Liver (tissue), 9 donors: ENCODE data around the gene IFNLR1. TPM values are rescaled to one million over a fixed set of nuclear protein-coding genes. Genes with fewer than 3 reads are reported as not detected.

Experiments used
- DNase-seq: peaks from one replicate; pipeline ENCODE4 v3.0.0-alpha.2; 2017; ENCODE audit warnings: low spot score
- H3K27ac ChIP-seq, 2 donors: one replicate each; pipeline ENCODE4 v1.7.0; 2013; ENCODE audit warnings: inconsistent platforms in 2 of 2, low read length in 2 of 2, control low read depth in 1 of 2, low read depth in 1 of 2, mild to moderate bottlenecking in 1 of 2
- H3K27me3 ChIP-seq, 4 donors: one replicate each; pipeline versions ENCODE4 v1.6.1 to v1.7.0; 2013; ENCODE audit warnings: low read length in 3 of 4, inconsistent platforms in 1 of 4, mild to moderate bottlenecking in 1 of 4, moderate library complexity in 1 of 4; ENCODE audit not compliant: control insufficient read depth in 4 of 4, insufficient read depth in 4 of 4
- H3K36me3 ChIP-seq, 4 donors: one replicate each; pipeline versions ENCODE4 v1.6.1 to v1.7.0; 2013; ENCODE audit warnings: low read length in 3 of 4, mild to moderate bottlenecking in 3 of 4, low read depth in 1 of 4, moderate library complexity in 1 of 4; ENCODE audit not compliant: control insufficient read depth in 4 of 4, insufficient read depth in 3 of 4
- H3K4me1 ChIP-seq, 4 donors: one replicate each; pipeline versions ENCODE4 v1.6.1 to v1.7.0; 2013; ENCODE audit warnings: low read length in 3 of 4, mild to moderate bottlenecking in 3 of 4, moderate library complexity in 1 of 4; ENCODE audit not compliant: control insufficient read depth in 4 of 4, insufficient read depth in 4 of 4
- H3K4me3 ChIP-seq, 3 donors: one replicate each; pipeline versions ENCODE4 v1.6.1 to v1.7.0; 2013; ENCODE audit warnings: low read length in 3 of 3, control low read depth in 1 of 3, low read depth in 1 of 3, mild to moderate bottlenecking in 1 of 3
- H3K9ac ChIP-seq, 2 donors: one replicate each; pipeline ENCODE4 v1.7.0; 2013; ENCODE audit warnings: low read length in 2 of 2, mild to moderate bottlenecking in 2 of 2, moderate library complexity in 2 of 2, control low read depth in 1 of 2, low read depth in 1 of 2
- H3K9me3 ChIP-seq, 4 donors: one replicate each; pipeline versions ENCODE4 v1.6.1 to v1.7.0; 2013; ENCODE audit warnings: low read length in 3 of 4; ENCODE audit not compliant: control insufficient read depth in 4 of 4
- EGR1 ChIP-seq, 2 donors: IDR thresholded peaks; 2 replicates each; pipeline ENCODE4 v1.6.1; 2016 to 2018; ENCODE audit warnings: antibody characterized with exemption in 2 of 2, low read depth in 2 of 2
- FOXA1 ChIP-seq: IDR thresholded peaks from 2 replicates; pipeline ENCODE4 v1.6.1; 2016; ENCODE audit warnings: antibody characterized with exemption
- FOXA2 ChIP-seq: IDR thresholded peaks from 2 replicates; pipeline ENCODE4 v1.6.1; 2016; ENCODE audit warnings: antibody characterized with exemption
- GABPA ChIP-seq, 2 donors: IDR thresholded peaks in 1 of 2; conservative IDR thresholded peaks in 1 of 2; 2 replicates each; pipeline ENCODE4 v1.6.1; 2016; ENCODE audit warnings: antibody characterized with exemption in 2 of 2, mild to moderate bottlenecking in 1 of 2, moderate library complexity in 1 of 2
- HNF4A ChIP-seq, 2 donors: conservative IDR thresholded peaks; 2 replicates each; pipeline ENCODE4 v1.6.1; 2016; ENCODE audit warnings: antibody characterized with exemption in 2 of 2, mild to moderate bottlenecking in 2 of 2
- HNF4G ChIP-seq: IDR thresholded peaks from 2 replicates; pipeline ENCODE4 v1.6.1; 2016; ENCODE audit warnings: antibody characterized with exemption
- JUND ChIP-seq, 2 donors: IDR thresholded peaks; 2 replicates each; pipeline ENCODE4 v1.6.1; 2016; ENCODE audit warnings: antibody characterized with exemption in 2 of 2
- NR2F2 ChIP-seq: IDR thresholded peaks from 2 replicates; pipeline ENCODE4 v1.6.1; 2016; ENCODE audit warnings: antibody characterized with exemption
- RAD21 ChIP-seq, 2 donors: IDR thresholded peaks; 2 replicates each; pipeline ENCODE4 v1.6.1; 2016; ENCODE audit warnings: antibody characterized with exemption in 2 of 2, mild to moderate bottlenecking in 2 of 2
- RXRA ChIP-seq, 2 donors: IDR thresholded peaks; 2 replicates each; pipeline ENCODE4 v1.6.1; 2017 to 2018; ENCODE audit warnings: antibody characterized with exemption in 2 of 2, mild to moderate bottlenecking in 1 of 2
- SP1 ChIP-seq: IDR thresholded peaks from 2 replicates; pipeline ENCODE4 v1.6.1; 2018; ENCODE audit warnings: antibody characterized with exemption, mild to moderate bottlenecking
- TAF1 ChIP-seq: conservative IDR thresholded peaks from 2 replicates; pipeline ENCODE4 v1.6.1; 2016; ENCODE audit warnings: antibody characterized with exemption, mild to moderate bottlenecking
- YY1 ChIP-seq: IDR thresholded peaks from 2 replicates; pipeline ENCODE4 v1.6.1; 2016; ENCODE audit warnings: antibody characterized with exemption, mild to moderate bottlenecking
- WGBS: extraction: QIAGEN DNeasy Blood & Tissue Kit; methylation state at CpG from one replicate; pipeline ENCODE4 v1.1.7; 2013; 5-methylcytosine and 5-hydroxymethylcytosine counted together
- polyA plus RNA-seq, 2 donors: library from polyadenylated mRNA; stranded (reverse) in 1 of 2; unstranded in 1 of 2; fragments of 200-250 nt in 1 of 2; fragments of >200 nt in 1 of 2; fragmentation: Nextera tagmentation in 1 of 2; extraction: Ambion mirVana in 1 of 2; gene quantifications; one replicate each; pipeline versions ENCODE4 v1.2.1 to v1.2.3, GENCODE V29; 2013 to 2015
- total RNA-seq, 2 donors: library from RNA; depleted of rRNA; stranded (reverse); fragments of >200 nt; gene quantifications; one replicate each; pipeline ENCODE4 v1.2.3, GENCODE V29; 2014
- TF ChIP-seq, protein P1 (sequence below): IDR thresholded peaks from 2 replicates; pipeline ENCODE4 v1.6.1; 2016; ENCODE audit warnings: antibody characterized with exemption
- TF ChIP-seq, protein P2 (sequence below): IDR thresholded peaks from 2 replicates; pipeline ENCODE4 v1.6.1; 2016; ENCODE audit warnings: antibody characterized with exemption
- TF ChIP-seq, protein P3 (sequence below): IDR thresholded peaks from 2 replicates; pipeline ENCODE4 v1.6.1; 2016; ENCODE audit warnings: antibody characterized with exemption
- TF ChIP-seq, protein P4 (sequence below): fragments of 150-350 bp; IDR thresholded peaks from 2 replicates; pipeline ENCODE4 v1.5.1; 2017; ENCODE audit warnings: improper control_type of control experiment, low read depth, low read length; ENCODE audit not compliant: missing input control
- TF ChIP-seq, protein P5 (sequence below): IDR thresholded peaks from 2 replicates; pipeline ENCODE4 v1.6.1; 2016; ENCODE audit warnings: antibody characterized with exemption, mild to moderate bottlenecking
- donor health status: healthy.
- donor health status: healthy.
- donor health status: healthy.
- donor health status: healthy.
- donor health status: healthy.

IFNLR1 gene
- total and polyA plus RNA-seq, 4 donors = 2.2 to 6.4 (median 3.5) TPM

DNA sequence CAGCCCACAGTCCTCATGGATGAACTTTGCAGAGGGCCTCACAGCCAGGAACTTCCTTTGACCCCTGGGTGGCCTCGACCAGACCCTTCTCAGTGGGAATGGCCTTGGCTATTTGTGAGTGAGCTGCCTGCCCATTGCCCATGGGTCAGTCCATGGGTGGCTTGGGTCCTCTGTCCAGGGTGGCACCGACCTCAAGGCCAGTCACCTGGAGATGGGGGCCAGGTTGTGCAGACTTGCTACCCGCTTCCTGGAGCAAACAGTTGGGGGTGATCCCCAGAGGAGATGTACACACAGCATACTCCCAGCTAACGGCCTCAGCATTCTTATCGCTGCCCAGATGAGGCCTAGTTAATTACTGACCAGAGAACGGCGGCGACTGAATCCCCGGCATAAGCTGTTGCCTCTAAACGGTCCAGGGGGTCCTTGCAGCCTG is 23.1 kb upstream of the IFNLR1 start:
- H3K4me1 ChIP-seq = peaks cover 4 to 11% (median 10%) of the 10 kb centered on the region in 4 donors
- TF ChIP-seq FOXA1 (no peak), RAD21 (IDR thresholded peaks at IDR 0.05) (no peak), NR2F2 (no peak), SP1 (no peak), TAF1 (no peak), HNF4G (no peak), JUND (IDR thresholded peaks at IDR 0.05) (no peak), HNF4A (conservative IDR thresholded peaks at IDR 0.05) (no peak), GABPA (IDR thresholded peaks at IDR 0.05 in 1 of 2, conservative IDR thresholded peaks at IDR 0.05 in 1 of 2) (no peak), EGR1 (IDR thresholded peaks at IDR 0.05; ENCODE audit: low read depth in 2 of 2) (no peak), FOXA2 (no peak), YY1 (no peak), RXRA (IDR thresholded peaks at IDR 0.05) (no peak)
- TF ChIP-seq, protein P1, sequence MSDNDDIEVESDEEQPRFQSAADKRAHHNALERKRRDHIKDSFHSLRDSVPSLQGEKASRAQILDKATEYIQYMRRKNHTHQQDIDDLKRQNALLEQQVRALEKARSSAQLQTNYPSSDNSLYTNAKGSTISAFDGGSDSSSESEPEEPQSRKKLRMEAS = no peak
- TF ChIP-seq, protein P2, sequence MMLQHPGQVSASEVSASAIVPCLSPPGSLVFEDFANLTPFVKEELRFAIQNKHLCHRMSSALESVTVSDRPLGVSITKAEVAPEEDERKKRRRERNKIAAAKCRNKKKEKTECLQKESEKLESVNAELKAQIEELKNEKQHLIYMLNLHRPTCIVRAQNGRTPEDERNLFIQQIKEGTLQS = no peak
- TF ChIP-seq, protein P3, sequence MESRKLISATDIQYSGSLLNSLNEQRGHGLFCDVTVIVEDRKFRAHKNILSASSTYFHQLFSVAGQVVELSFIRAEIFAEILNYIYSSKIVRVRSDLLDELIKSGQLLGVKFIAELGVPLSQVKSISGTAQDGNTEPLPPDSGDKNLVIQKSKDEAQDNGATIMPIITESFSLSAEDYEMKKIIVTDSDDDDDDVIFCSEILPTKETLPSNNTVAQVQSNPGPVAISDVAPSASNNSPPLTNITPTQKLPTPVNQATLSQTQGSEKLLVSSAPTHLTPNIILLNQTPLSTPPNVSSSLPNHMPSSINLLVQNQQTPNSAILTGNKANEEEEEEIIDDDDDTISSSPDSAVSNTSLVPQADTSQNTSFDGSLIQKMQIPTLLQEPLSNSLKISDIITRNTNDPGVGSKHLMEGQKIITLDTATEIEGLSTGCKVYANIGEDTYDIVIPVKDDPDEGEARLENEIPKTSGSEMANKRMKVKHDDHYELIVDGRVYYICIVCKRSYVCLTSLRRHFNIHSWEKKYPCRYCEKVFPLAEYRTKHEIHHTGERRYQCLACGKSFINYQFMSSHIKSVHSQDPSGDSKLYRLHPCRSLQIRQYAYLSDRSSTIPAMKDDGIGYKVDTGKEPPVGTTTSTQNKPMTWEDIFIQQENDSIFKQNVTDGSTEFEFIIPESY = no peak
- TF ChIP-seq, protein P4, sequence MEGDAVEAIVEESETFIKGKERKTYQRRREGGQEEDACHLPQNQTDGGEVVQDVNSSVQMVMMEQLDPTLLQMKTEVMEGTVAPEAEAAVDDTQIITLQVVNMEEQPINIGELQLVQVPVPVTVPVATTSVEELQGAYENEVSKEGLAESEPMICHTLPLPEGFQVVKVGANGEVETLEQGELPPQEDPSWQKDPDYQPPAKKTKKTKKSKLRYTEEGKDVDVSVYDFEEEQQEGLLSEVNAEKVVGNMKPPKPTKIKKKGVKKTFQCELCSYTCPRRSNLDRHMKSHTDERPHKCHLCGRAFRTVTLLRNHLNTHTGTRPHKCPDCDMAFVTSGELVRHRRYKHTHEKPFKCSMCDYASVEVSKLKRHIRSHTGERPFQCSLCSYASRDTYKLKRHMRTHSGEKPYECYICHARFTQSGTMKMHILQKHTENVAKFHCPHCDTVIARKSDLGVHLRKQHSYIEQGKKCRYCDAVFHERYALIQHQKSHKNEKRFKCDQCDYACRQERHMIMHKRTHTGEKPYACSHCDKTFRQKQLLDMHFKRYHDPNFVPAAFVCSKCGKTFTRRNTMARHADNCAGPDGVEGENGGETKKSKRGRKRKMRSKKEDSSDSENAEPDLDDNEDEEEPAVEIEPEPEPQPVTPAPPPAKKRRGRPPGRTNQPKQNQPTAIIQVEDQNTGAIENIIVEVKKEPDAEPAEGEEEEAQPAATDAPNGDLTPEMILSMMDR = no peak
- TF ChIP-seq, protein P5, sequence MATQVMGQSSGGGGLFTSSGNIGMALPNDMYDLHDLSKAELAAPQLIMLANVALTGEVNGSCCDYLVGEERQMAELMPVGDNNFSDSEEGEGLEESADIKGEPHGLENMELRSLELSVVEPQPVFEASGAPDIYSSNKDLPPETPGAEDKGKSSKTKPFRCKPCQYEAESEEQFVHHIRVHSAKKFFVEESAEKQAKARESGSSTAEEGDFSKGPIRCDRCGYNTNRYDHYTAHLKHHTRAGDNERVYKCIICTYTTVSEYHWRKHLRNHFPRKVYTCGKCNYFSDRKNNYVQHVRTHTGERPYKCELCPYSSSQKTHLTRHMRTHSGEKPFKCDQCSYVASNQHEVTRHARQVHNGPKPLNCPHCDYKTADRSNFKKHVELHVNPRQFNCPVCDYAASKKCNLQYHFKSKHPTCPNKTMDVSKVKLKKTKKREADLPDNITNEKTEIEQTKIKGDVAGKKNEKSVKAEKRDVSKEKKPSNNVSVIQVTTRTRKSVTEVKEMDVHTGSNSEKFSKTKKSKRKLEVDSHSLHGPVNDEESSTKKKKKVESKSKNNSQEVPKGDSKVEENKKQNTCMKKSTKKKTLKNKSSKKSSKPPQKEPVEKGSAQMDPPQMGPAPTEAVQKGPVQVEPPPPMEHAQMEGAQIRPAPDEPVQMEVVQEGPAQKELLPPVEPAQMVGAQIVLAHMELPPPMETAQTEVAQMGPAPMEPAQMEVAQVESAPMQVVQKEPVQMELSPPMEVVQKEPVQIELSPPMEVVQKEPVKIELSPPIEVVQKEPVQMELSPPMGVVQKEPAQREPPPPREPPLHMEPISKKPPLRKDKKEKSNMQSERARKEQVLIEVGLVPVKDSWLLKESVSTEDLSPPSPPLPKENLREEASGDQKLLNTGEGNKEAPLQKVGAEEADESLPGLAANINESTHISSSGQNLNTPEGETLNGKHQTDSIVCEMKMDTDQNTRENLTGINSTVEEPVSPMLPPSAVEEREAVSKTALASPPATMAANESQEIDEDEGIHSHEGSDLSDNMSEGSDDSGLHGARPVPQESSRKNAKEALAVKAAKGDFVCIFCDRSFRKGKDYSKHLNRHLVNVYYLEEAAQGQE = no peak
- no peak for DNase-seq
- H3K9me3 ChIP-seq = peaks cover 0 to 3% (median 0%) of the 10 kb centered on the region in 4 donors
- no peaks in the 10 kb centered on the region for H3K27me3 ChIP-seq
- no peak overlapping the region for H3K9ac ChIP-seq
- no peaks in the 10 kb centered on the region for H3K36me3 ChIP-seq
- no peak overlapping the region for H3K27ac ChIP-seq
- H3K4me3 ChIP-seq = no peak overlapping the region
- WGBS = 68% methylated on average over 10 of the region's 10 CpGs
